GM12878 (cell line): ENCODE measurements around the gene RFWD3. TPM values are rescaled to one million over a fixed set of nuclear protein-coding genes. Genes with fewer than 3 reads are reported as not detected.
A peak's percentile ranks its signal among the peaks of the same experiment; 100 is the strongest.

Experiments used
- ASH2L ChIP-seq: fragments of 300-600, 200-600 bp; sonication (generic); IDR thresholded peaks from 2 replicates; pipeline ENCODE4 v1.6.1; 2017; ENCODE audit warnings: low read depth, mild to moderate bottlenecking, borderline replicate concordance
- CBX5 ChIP-seq: sonication (generic); IDR thresholded peaks from 2 replicates; pipeline ENCODE4 v1.6.1; 2016; ENCODE audit warnings: low read depth, moderate library complexity, mild to moderate bottlenecking, inconsistent platforms
- CREM ChIP-seq: IDR thresholded peaks from 2 replicates; pipeline ENCODE4 v1.6.1; 2014; ENCODE audit warnings: antibody characterized with exemption, low read depth
- DPF2 ChIP-seq: fragments of 450-650 bp; IDR thresholded peaks from 2 replicates; pipeline ENCODE4 v1.6.1; 2017; ENCODE audit warnings: mild to moderate bottlenecking
- E2F8 ChIP-seq: fragments of 450-650 bp; IDR thresholded peaks from 2 replicates; pipeline ENCODE4 v1.6.1; 2018; ENCODE audit warnings: mild to moderate bottlenecking, low read depth, moderate library complexity; ENCODE audit not compliant: partially characterized antibody
- FOXM1 ChIP-seq: IDR thresholded peaks from 2 replicates; pipeline ENCODE4 v1.6.1; 2012; ENCODE audit warnings: low read depth, mild to moderate bottlenecking, inconsistent platforms, low read length, moderate library complexity
- HCFC1 ChIP-seq: fragments of 150-350 bp; IDR thresholded peaks from 2 replicates; pipeline ENCODE4 v1.6.1; 2014; ENCODE audit warnings: low read length
- HSF1 ChIP-seq: fragments of 150-350 bp; IDR thresholded peaks from 2 replicates; pipeline ENCODE4 v1.6.1; 2014; ENCODE audit warnings: mild to moderate bottlenecking, low read depth, low read length
- IRF3 ChIP-seq: fragments of 450-650 bp; IDR thresholded peaks from 2 replicates; pipeline ENCODE4 v1.6.1; 2014; ENCODE audit warnings: mild to moderate bottlenecking
- IRF4 ChIP-seq: IDR thresholded peaks from 2 replicates; pipeline ENCODE4 v1.6.1; 2011; ENCODE audit warnings: low read depth, low read length
- MLLT1 ChIP-seq: fragments of 450-650 bp; IDR thresholded peaks from 2 replicates; pipeline ENCODE4 v1.6.1; 2016; ENCODE audit warnings: mild to moderate bottlenecking
- MTA3 ChIP-seq: IDR thresholded peaks from 2 replicates; pipeline ENCODE4 v1.6.1; 2012; ENCODE audit warnings: low read length, inconsistent platforms, borderline replicate concordance
- NFYA ChIP-seq: IDR thresholded peaks from 2 replicates; pipeline ENCODE4 v1.6.1; 2011; ENCODE audit warnings: low read depth, mild to moderate bottlenecking, low read length, improper control_type of control experiment, borderline replicate concordance
- NR2C2 ChIP-seq: IDR thresholded peaks from 2 replicates; pipeline ENCODE4 v1.6.1; 2011; ENCODE audit warnings: borderline replicate concordance, low read depth; ENCODE audit not compliant: control insufficient read depth, insufficient read length
- RCOR1 ChIP-seq: conservative IDR thresholded peaks from 2 replicates; pipeline ENCODE4 v1.6.1; 2012; ENCODE audit warnings: low read depth, low read length, improper control_type of control experiment
- REST ChIP-seq: IDR thresholded peaks from 2 replicates; pipeline ENCODE4 v1.6.1; 2012; ENCODE audit warnings: mild to moderate bottlenecking, low read depth, low read length
- SMAD5 ChIP-seq: IDR thresholded peaks from 2 replicates; pipeline ENCODE4 v1.6.1; 2016; ENCODE audit warnings: antibody characterized with exemption, low read depth
- SP1 ChIP-seq: IDR thresholded peaks from one replicate; pipeline ENCODE4 v1.6.1; 2011; ENCODE audit warnings: low read depth, low read length
- SREBF1 ChIP-seq: IDR thresholded peaks from 2 replicates; pipeline ENCODE4 v1.6.1; 2012; ENCODE audit warnings: mild to moderate bottlenecking, low read length
- SRF ChIP-seq, 2 experiments: IDR thresholded peaks; 2 replicates each; pipeline ENCODE4 v1.6.1; 2011; ENCODE audit warnings: low read depth in 2 of 2, low read length in 2 of 2, mild to moderate bottlenecking in 1 of 2, moderate library complexity in 1 of 2
- ZNF24 ChIP-seq: fragments of 450-650 bp; IDR thresholded peaks from 2 replicates; pipeline ENCODE4 v1.6.1; 2017; ENCODE audit warnings: antibody characterized with exemption, mild to moderate bottlenecking
- polyA plus RNA-seq, 11 experiments: library from polyadenylated mRNA; depleted of rRNA in 4 of 11; unstranded in 6 of 11; stranded (reverse) in 5 of 11; fragments of >200 nt; fragmentation: Nextera tagmentation in 4 of 11; fragmentation: Illumina TruSeq in 1 of 11; extraction: Ambion mirVana in 4 of 11; extraction: Trizol in 1 of 11; gene quantifications; 1 replicate in 1 of 11; 2 replicates in 10 of 11; pipeline versions ENCODE4 v1.2.1 to v1.2.3, GENCODE V29; 2011 to 2016; ENCODE audit warnings: inconsistent platforms in 2 of 11, missing spikeins in 2 of 11, low read depth in 1 of 11
- total RNA-seq, 4 experiments: library from RNA; depleted of rRNA in 3 of 4; stranded (reverse); fragments of >200 nt in 3 of 4; fragmentation: Illumina TruSeq in 1 of 4; extraction: Trizol in 1 of 4; gene quantifications; 2 replicates each; pipeline versions ENCODE4 v1.2.1 to v1.2.3, GENCODE V29; 2013 to 2021

The RFWD3 gene
- total and polyA plus RNA-seq, 10 of the 15 experiments (the other 5 are each of a cell fraction or from before 2014, with no cell fraction given), result 10.7 to 78.5 (median 51.2) TPM

- TF ChIP-seq MLLT1 (no peak), MTA3 (no peak), RCOR1 (no peak), IRF4 (no peak), CBX5 (no peak), FOXM1 (no peak), E2F8 (no peak), NR2C2 (no peak), IRF3 (no peak), REST (no peak), ASH2L (no peak), SP1 (peak; percentile 58), HCFC1 (no peak), SMAD5 (peak; percentile 87; the same call in 1 of the 2 replicates), HSF1 (no peak), SREBF1 (no peak), SRF (IDR thresholded peaks at IDR 0.05; ENCODE audit: low read depth in 2 of 2, low read length in 2 of 2) (no peak), ZNF24 (no peak), DPF2 (peak; percentile 70; the same call in 1 of the 2 replicates), NFYA (no peak), CREM (peak; percentile 42; the same call in 1 of the 2 replicates)
These were observed 60.0 kb downstream of the RFWD3 start, which contains the start of gene GLG1 (continued) for GRCh38 chr16:74606521-74607309.
